Endodermal cell (in vitro differentiated cells): ENCODE measurements around the gene CBLB. TPM values are rescaled to one million over a fixed set of nuclear protein-coding genes. Genes with fewer than 3 reads are reported as not detected.

Source experiments
- DNase-seq: peaks from one replicate; pipeline ENCODE4 v3.0.0-alpha.2; 2017
- H3K27ac ChIP-seq: 2 replicates; pipeline ENCODE4 v1.5.1; 2013; ENCODE audit warnings: mild to moderate bottlenecking, low read depth, low read length, moderate library complexity
- H3K27me3 ChIP-seq: 2 replicates; pipeline ENCODE4 v1.6.1; 2013; ENCODE audit warnings: mild to moderate bottlenecking, low read length, moderate library complexity; ENCODE audit not compliant: insufficient read depth, control insufficient read depth, poor library complexity, severe bottlenecking
- H3K36me3 ChIP-seq: 2 replicates; pipeline ENCODE4 v1.7.0; 2013; ENCODE audit warnings: mild to moderate bottlenecking, low read length, moderate library complexity; ENCODE audit not compliant: control insufficient read depth, insufficient read depth
- H3K4me1 ChIP-seq: one replicate; pipeline ENCODE4 v1.7.0; 2013; ENCODE audit warnings: low read length; ENCODE audit not compliant: control insufficient read depth, insufficient read depth
- H3K4me3 ChIP-seq: 2 replicates; pipeline ENCODE4 v1.5.1; 2013; ENCODE audit warnings: mild to moderate bottlenecking, low read length, moderate library complexity
- H3K9ac ChIP-seq: 2 replicates; pipeline ENCODE4 v1.6.1; 2013; ENCODE audit warnings: mild to moderate bottlenecking, low read length, moderate library complexity; ENCODE audit not compliant: poor library complexity, severe bottlenecking; ENCODE audit errors: extremely low read depth
- H3K9me3 ChIP-seq: 2 replicates; pipeline ENCODE4 v1.6.1; 2013; ENCODE audit warnings: mild to moderate bottlenecking, low read length, moderate library complexity; ENCODE audit not compliant: control insufficient read depth
- H3K27ac Mint-ChIP-seq: 2 replicates; pipeline ENCODE4 v1.8.0; 2020; ENCODE audit warnings: mixed read lengths
- H3K27me3 Mint-ChIP-seq: 2 replicates; pipeline ENCODE4 v1.8.0; 2021; ENCODE audit warnings: mild to moderate bottlenecking, mixed read lengths; ENCODE audit not compliant: insufficient read depth
- H3K36me3 Mint-ChIP-seq: 2 replicates; pipeline ENCODE4 v1.8.0; 2020; ENCODE audit warnings: low read depth, mixed read lengths
- H3K4me1 Mint-ChIP-seq: 2 replicates; pipeline ENCODE4 v1.8.0; 2020; ENCODE audit warnings: mixed read lengths
- H3K4me3 Mint-ChIP-seq: 2 replicates; pipeline ENCODE4 v1.8.0; 2020; ENCODE audit warnings: mild to moderate bottlenecking, moderate library complexity, mixed read lengths
- H3K9me3 Mint-ChIP-seq: 2 replicates; pipeline ENCODE4 v1.8.0; 2020; ENCODE audit warnings: mild to moderate bottlenecking, mixed read lengths
- CTCF ChIP-seq: fragments of 200-600 bp; sonication (generic); conservative IDR thresholded peaks from 2 replicates; pipeline ENCODE4 v1.5.0; 2021; ENCODE audit warnings: antibody characterized with exemption, mild to moderate bottlenecking
- WGBS, 2 experiments: methylation state at CpG; one replicate each; pipeline versions ENCODE4 v1.1.5 to v1.1.7; 2013; ENCODE audit warnings: missing lambda C conversion rate in 2 of 2, mixed read lengths in 1 of 2; ENCODE audit not compliant: insufficient coverage in 1 of 2, insufficient read length in 1 of 2; 5-methylcytosine and 5-hydroxymethylcytosine counted together
- total RNA-seq, 2 donors: library from RNA; stranded (reverse); fragmentation: NEBNext Ultra II Directional in 1 of 2; extraction: Animal tissue kit (Norgen Biotek cat#: 25700) in 1 of 2; gene quantifications; 2 replicates in 1 of 2; 3 replicates in 1 of 2; pipeline ENCODE4 v1.2.1, GENCODE V29; 2021

The CBLB gene
- total RNA-seq, 2 donors from 2014 or later: 45.4 to 60.5 TPM

- TF ChIP-seq CTCF: no peak
- no peak for DNase-seq
- Mint-ChIP-seq H3K4me3 (no peak overlapping the region), H3K9me3 (no peaks in the 10 kb centered on the region), H3K27ac (no peak overlapping the region), H3K36me3 (peaks cover 5% of the 10 kb centered on the region), H3K4me1 (peaks cover 22% of the 10 kb centered on the region), H3K27me3 (no peaks in the 10 kb centered on the region)
- no peak overlapping the region for H3K4me3 ChIP-seq
- no peak overlapping the region for H3K9ac ChIP-seq
- H3K9me3 ChIP-seq: no peaks in the 10 kb centered on the region
- H3K4me1 ChIP-seq: peaks cover 4% of the 10 kb centered on the region
- no peaks in the 10 kb centered on the region for H3K27me3 ChIP-seq
- WGBS, 2 experiments: 82 to 92% methylated on average over 5 to 7 of the region's 7 CpGs
- no peaks in the 10 kb centered on the region for H3K36me3 ChIP-seq
- no peak overlapping the region for H3K27ac ChIP-seq
Observed at GRCh38 chr3:105805404-105805803, 63.4 kb downstream of the CBLB start.

GRCh38 chr3:105802118-105802706, 66.6 kb downstream of the CBLB start:
- no peaks in the 10 kb centered on the region for H3K4me1 ChIP-seq
- no peak overlapping the region for H3K9ac ChIP-seq
- no peak for DNase-seq
- no peak for TF ChIP-seq CTCF
- peaks cover 7% of the 10 kb centered on the region for H3K36me3 Mint-ChIP-seq
- no peaks in the 10 kb centered on the region for H3K36me3 ChIP-seq
- H3K4me3 ChIP-seq: no peak overlapping the region
- H3K27me3 ChIP-seq: no peaks in the 10 kb centered on the region
- H3K27me3 Mint-ChIP-seq: no peaks in the 10 kb centered on the region
- H3K27ac Mint-ChIP-seq: no peak overlapping the region
- H3K27ac ChIP-seq: no peak overlapping the region
- no peak overlapping the region for H3K4me3 Mint-ChIP-seq
- H3K9me3 ChIP-seq: no peaks in the 10 kb centered on the region
- H3K9me3 Mint-ChIP-seq: no peaks in the 10 kb centered on the region
- H3K4me1 Mint-ChIP-seq: peaks cover 35% of the 10 kb centered on the region
- WGBS, 2 experiments: 93 to 95% methylated on average over 3 to 5 of the region's 5 CpGs

GRCh38 chr3:105801397-105801796, 67.4 kb downstream of the CBLB start:
- Histone ChIP-seq H3K36me3 (no peaks in the 10 kb centered on the region), H3K27me3 (no peaks in the 10 kb centered on the region), H3K27ac (peak overlapping the region; percentile 9), H3K4me1 (no peaks in the 10 kb centered on the region), H3K9me3 (peaks cover 2% of the 10 kb centered on the region), H3K4me3 (no peak overlapping the region), H3K9ac (no peak overlapping the region)
- H3K27ac Mint-ChIP-seq: no peak overlapping the region
- no peak for DNase-seq
- no peaks in the 10 kb centered on the region for H3K27me3 Mint-ChIP-seq
- TF ChIP-seq CTCF: no peak
- H3K9me3 Mint-ChIP-seq: peaks cover 3% of the 10 kb centered on the region
- H3K4me3 Mint-ChIP-seq: no peak overlapping the region
- H3K4me1 Mint-ChIP-seq: peaks cover 37% of the 10 kb centered on the region
- 97 to 100% methylated on average over 1 to 2 of the region's 2 CpGs for WGBS, 2 experiments
- peaks cover 14% of the 10 kb centered on the region for H3K36me3 Mint-ChIP-seq
